Upper lobe of left lung (tissue), 4 donors: ENCODE measurements around the gene SCP2.

Experiments
- CTCF ChIP-seq, 6 experiments: fragments of 450-650 bp in 4 of 6; fragments of 200-600 bp in 2 of 6; sonication (generic) in 2 of 6; IDR thresholded peaks; one replicate each; pipeline ENCODE4 v1.5.1; 2016 to 2019; ENCODE audit warnings: antibody characterized with exemption in 6 of 6
- EP300 ChIP-seq, 4 donors: sonication (generic); formaldehyde crosslinking; IDR thresholded peaks; one replicate each; pipeline ENCODE4 v1.5.1; 2017; ENCODE audit warnings: antibody characterized with exemption in 4 of 4, control low read depth in 2 of 4
- POLR2A ChIP-seq, 4 donors: fragments of 450-650 bp; IDR thresholded peaks; one replicate each; pipeline ENCODE4 v1.5.1; 2016 to 2017; ENCODE audit warnings: antibody characterized with exemption in 4 of 4, mild to moderate bottlenecking in 2 of 4
- POLR2AphosphoS5 ChIP-seq, 2 donors: sonication (generic); formaldehyde crosslinking; IDR thresholded peaks; one replicate each; pipeline ENCODE4 v1.5.1; 2017; ENCODE audit warnings: antibody characterized with exemption in 2 of 2

DNA sequence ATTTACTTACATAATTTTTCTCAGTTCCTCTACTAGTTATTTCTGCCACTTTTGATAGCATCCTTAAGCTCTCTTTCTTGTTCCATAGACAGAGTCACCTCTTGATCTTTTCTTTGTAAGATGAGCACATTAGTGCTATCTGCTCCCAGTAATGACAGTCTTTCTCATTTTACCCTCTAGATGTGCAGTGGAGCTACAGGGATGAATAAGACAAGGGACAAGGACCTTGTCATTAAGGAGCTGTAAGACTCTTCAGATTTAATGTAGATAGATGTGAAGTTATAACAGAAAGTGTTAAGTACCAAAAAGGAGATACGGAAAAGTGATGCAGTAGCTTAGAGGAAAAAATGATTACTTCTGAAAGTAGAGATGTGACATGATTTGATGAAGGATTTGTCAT, 20.4 kb downstream of the SCP2 start:
- TF ChIP-seq CTCF (IDR thresholded peaks at IDR 0.05) (no peak), POLR2A (IDR thresholded peaks at IDR 0.05) (no peak), EP300 (IDR thresholded peaks at IDR 0.05) (no peak), POLR2AphosphoS5 (IDR thresholded peaks at IDR 0.05) (no peak)
